Activated naive CD8-positive, alpha-beta T cell treated with anti-CD3 and anti-CD28 coated beads for 36 hours (primary cell): Measurements from ENCODE around the gene SLC39A11. TPM values are rescaled to one million over a fixed set of nuclear protein-coding genes. Genes with fewer than 3 reads are reported as not detected.
A peak's percentile ranks its signal among the peaks of the same experiment; 100 is the strongest.

Experiments used
- DNase-seq: peaks from one replicate; pipeline ENCODE4 v3.0.0; 2021
- H3K27ac Mint-ChIP-seq: one replicate; pipeline ENCODE4 v1.8.0; 2022; ENCODE audit warnings: mild to moderate bottlenecking, moderate library complexity, mixed read lengths
- H3K27me3 Mint-ChIP-seq: one replicate; pipeline ENCODE4 v1.8.0; 2022; ENCODE audit warnings: mild to moderate bottlenecking, mixed read lengths
- H3K36me3 Mint-ChIP-seq: one replicate; pipeline ENCODE4 v1.8.0; 2021; ENCODE audit warnings: mild to moderate bottlenecking, mixed read lengths
- H3K4me1 Mint-ChIP-seq: one replicate; pipeline ENCODE4 v1.8.0; 2021; ENCODE audit warnings: mixed read lengths
- H3K4me3 Mint-ChIP-seq: one replicate; pipeline ENCODE4 v1.8.0; 2022; ENCODE audit warnings: mild to moderate bottlenecking, moderate library complexity, mixed read lengths
- H3K9me3 Mint-ChIP-seq: one replicate; pipeline ENCODE4 v1.8.0; 2022; ENCODE audit warnings: mixed read lengths
- total RNA-seq, 2 experiments: library from RNA; stranded (reverse); gene quantifications; one replicate each; pipeline ENCODE4 v1.2.3, GENCODE V29; 2021

Gene SLC39A11
- total RNA-seq, 2 experiments from 2014 or later: 15.3 to 15.4 TPM

DNA sequence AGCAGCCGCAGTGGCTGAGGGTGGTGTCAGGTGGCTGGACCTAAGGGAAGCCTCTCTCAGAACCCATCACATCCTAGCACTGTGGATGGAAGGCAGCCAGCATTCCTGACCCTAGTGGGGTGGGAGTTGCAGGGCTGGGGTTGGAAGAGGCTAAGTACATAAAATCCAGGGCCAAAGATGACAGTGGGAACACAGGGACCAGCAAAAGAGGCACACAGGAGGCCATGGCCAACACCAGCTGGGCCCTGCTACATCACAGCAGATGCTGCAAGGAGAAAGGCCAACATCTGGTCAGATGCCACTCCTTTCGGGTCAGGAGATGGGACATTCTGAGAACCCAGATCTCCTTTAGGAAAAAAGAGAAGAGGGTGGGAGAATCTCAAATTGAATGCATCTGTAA is 415.4 kb downstream of the SLC39A11 start:
- no peak overlapping the region for H3K27ac Mint-ChIP-seq

GRCh38 chr17:72672729-72673128 is 419.8 kb downstream of the SLC39A11 start:
- no peaks in the 10 kb centered on the region for H3K4me1 Mint-ChIP-seq
- peaks cover 10% of the 10 kb centered on the region for H3K36me3 Mint-ChIP-seq
- H3K9me3 Mint-ChIP-seq: peaks cover 4% of the 10 kb centered on the region
- H3K4me3 Mint-ChIP-seq: no peak overlapping the region
- no peaks in the 10 kb centered on the region for H3K27me3 Mint-ChIP-seq
- H3K27ac Mint-ChIP-seq: no peak overlapping the region
- DNase-seq: no peak

More for the DNA sequence above, 415.4 kb downstream of the SLC39A11 start:
- H3K27me3 Mint-ChIP-seq: no peaks in the 10 kb centered on the region
- H3K36me3 Mint-ChIP-seq: peaks cover 17% of the 10 kb centered on the region
- H3K4me1 Mint-ChIP-seq: no peaks in the 10 kb centered on the region
- H3K4me3 Mint-ChIP-seq: no peak overlapping the region
- no peak for DNase-seq
- H3K9me3 Mint-ChIP-seq: no peaks in the 10 kb centered on the region

GRCh38 chr17:72671016-72671415 is 421.5 kb downstream of the SLC39A11 start:
- Mint-ChIP-seq H3K4me3 (no peak overlapping the region), H3K27me3 (no peaks in the 10 kb centered on the region), H3K36me3 (peaks cover 10% of the 10 kb centered on the region), H3K4me1 (no peaks in the 10 kb centered on the region), H3K27ac (no peak overlapping the region), H3K9me3 (peaks cover 4% of the 10 kb centered on the region)
- no peak for DNase-seq

DNA sequence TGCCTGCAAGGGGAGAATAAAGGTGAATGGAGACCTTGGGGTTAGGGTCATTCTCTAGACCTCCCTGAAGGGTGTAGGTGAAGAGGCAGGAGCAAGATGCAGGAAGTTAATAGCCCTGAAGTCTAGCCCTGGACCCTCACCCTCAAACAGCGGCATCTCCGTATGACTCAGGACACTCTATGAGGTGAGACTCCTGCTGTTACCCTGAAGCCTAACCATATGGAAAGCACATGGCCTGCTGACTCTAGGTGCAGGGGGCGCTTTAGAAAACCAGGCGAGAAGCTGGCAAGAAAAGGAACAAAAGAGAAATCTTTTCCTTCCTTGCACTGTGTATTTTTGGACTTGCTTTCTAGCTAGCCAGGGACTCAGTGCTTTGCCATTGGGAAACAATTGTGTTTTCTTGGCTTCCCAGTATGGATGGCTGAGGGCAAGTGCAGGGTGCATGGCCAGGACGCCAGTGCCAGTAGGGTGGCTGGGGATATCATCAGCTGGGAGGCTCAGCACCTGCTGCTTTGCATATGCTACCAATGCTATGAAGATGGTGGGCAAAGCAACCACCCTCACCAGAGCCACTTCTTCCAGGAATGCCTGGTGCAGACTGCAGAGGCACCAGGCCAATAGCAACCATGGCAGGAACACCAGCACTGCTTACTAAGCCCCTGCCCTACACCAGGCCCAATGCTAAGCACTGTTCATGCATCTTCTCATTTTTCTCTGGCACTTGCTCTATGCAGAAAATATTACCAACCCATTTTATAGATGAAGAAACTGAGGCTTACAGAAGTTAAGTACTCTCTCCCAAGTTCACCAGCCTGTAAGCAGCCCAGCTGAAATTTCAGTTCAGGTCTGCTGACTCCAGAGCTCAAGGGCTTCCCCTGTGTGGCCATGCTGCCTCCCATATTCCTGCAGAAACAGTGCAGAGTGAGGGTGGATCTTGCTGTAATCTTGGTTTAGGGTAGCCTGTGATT is 425.1 kb downstream of the SLC39A11 start:
- no peak for DNase-seq
- no peak overlapping the region for H3K27ac Mint-ChIP-seq
- peaks cover 5% of the 10 kb centered on the region for H3K36me3 Mint-ChIP-seq
- no peaks in the 10 kb centered on the region for H3K4me1 Mint-ChIP-seq
- H3K27me3 Mint-ChIP-seq: no peaks in the 10 kb centered on the region
- H3K9me3 Mint-ChIP-seq: peaks cover 4% of the 10 kb centered on the region
- H3K4me3 Mint-ChIP-seq: no peak overlapping the region

GRCh38 chr17:72665852-72666851 is 426.3 kb downstream of the SLC39A11 start:
- Mint-ChIP-seq H3K36me3 (peaks cover 6% of the 10 kb centered on the region), H3K9me3 (peaks cover 4% of the 10 kb centered on the region)

DNA sequence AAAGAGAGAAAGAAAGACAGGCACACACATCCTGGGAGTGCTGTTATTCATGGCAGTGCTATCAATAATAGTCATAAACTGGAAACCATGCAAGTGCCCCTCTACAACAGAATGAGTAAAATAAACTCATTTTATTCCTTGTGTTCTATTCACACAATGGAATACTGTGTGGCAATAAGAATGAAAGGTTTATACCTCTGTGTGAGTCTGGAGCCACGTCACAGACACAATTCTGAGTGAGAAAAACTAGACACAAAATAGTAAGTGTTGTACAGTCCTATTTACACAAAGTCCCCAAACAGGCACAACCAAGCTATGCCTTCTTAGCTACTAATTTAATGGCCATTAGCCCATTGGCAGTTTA is 429.7 kb downstream of the SLC39A11 start:
- no peaks in the 10 kb centered on the region for H3K4me1 Mint-ChIP-seq
- peaks cover 3% of the 10 kb centered on the region for H3K36me3 Mint-ChIP-seq
- H3K27ac Mint-ChIP-seq: no peak overlapping the region
- no peak overlapping the region for H3K4me3 Mint-ChIP-seq
- DNase-seq: no peak
- no peaks in the 10 kb centered on the region for H3K27me3 Mint-ChIP-seq
- H3K9me3 Mint-ChIP-seq: no peaks in the 10 kb centered on the region

More at GRCh38 chr17:72665852-72666851, 426.3 kb downstream of the SLC39A11 start:
- Mint-ChIP-seq H3K4me3 (no peak overlapping the region), H3K27me3 (no peaks in the 10 kb centered on the region), H3K4me1 (no peaks in the 10 kb centered on the region), H3K27ac (no peak overlapping the region)
- no peak for DNase-seq

DNA sequence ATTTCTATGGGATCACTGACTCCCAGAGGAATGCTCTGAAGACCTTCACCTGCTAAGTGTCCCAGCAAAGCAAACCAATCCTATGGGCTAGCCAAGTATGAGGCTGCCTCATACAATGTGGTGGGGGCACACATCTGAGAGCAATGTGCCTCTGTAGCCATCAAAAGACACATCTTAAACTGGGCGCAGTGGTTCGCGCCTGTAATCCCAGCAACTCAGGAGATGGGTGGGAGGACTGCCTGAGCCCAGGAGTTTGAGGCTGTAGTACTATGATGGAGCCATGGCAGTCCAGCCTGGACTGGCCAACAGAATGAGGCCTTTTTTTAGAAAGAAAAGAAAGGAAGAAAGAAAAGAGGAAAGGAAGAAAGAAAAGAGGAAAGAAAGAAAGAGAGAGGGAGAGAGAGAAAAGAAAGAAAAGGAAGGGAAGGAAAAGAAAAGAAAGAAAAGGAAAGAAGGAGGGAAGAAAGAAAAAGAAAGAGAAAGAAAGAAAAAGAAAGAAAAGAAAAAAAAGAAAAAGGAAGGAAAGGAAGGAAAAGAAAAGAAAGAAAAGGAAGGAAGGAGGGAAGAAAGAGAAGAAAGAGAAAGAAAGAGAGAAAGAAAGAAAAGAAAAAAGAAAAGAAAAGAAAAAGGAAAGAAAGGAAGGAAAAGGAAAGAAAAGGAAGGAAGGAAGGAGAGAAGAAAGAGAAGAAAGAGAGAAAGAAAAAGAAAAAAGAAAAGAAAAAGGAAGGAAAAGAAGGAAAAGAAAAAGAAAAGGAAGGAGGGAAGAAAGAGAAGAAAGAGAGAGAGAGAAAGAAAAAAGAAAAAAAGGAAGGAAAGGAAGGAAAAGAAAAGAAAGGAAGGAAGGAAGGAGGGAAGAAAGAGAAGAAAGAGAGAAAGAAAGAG is 430.3 kb downstream of the SLC39A11 start:
- H3K27me3 Mint-ChIP-seq: no peaks in the 10 kb centered on the region
- no peak overlapping the region for H3K27ac Mint-ChIP-seq
- H3K36me3 Mint-ChIP-seq: peaks cover 3% of the 10 kb centered on the region

DNA sequence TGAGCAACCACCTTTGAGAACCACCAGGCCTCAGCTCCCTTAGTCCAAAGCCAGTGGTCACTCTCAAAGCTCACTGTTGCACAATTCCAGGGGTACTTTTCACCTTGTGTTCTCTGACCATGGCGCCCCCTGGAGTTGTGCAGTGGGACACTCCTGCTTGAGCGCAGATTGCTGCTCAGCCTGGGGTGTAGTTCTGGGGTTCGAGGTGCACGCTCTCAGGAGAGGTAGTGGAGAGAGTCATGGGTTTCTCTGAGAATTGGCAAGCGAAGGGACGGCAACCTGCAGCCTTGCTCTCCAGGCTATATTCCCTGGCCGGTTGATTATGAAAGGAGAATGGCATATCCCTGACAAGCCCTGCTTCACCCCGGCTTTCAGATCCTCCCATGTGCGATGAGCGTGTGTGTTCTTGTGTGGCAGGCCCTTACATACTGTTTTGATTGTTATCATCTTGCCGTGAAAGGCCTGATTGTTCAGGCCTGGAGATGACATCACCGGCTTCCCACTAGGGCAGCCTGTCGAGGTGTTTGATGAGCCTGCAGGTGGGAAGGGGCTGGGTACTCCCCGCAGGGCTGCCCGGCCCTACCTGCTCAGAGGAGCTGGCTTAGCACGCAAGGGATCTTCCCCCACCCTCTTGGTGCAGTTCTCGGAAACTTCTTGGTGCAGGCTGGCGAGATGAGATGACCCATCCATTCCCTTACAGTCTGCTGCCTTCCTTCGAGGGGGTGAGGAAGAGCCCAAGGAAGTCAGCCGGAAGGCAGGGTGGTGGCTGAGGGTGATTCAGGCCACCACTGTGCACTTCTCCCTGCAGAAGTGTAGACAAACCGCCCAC is 431.2 kb downstream of the SLC39A11 start:
- no peak overlapping the region for H3K4me3 Mint-ChIP-seq
- no peaks in the 10 kb centered on the region for H3K9me3 Mint-ChIP-seq
- no peak for DNase-seq
- H3K27ac Mint-ChIP-seq: no peak overlapping the region
- H3K27me3 Mint-ChIP-seq: no peaks in the 10 kb centered on the region
- peaks cover 3% of the 10 kb centered on the region for H3K36me3 Mint-ChIP-seq
- H3K4me1 Mint-ChIP-seq: no peaks in the 10 kb centered on the region

More for the DNA sequence above, 430.3 kb downstream of the SLC39A11 start:
- Mint-ChIP-seq H3K9me3 (no peaks in the 10 kb centered on the region), H3K4me1 (no peaks in the 10 kb centered on the region), H3K4me3 (no peak overlapping the region)
- DNase-seq: no peak

GRCh38 chr17:72660274-72661115 is 432.0 kb downstream of the SLC39A11 start:
- Mint-ChIP-seq H3K27ac (no peak overlapping the region), H3K27me3 (no peaks in the 10 kb centered on the region), H3K4me3 (no peak overlapping the region), H3K9me3 (no peaks in the 10 kb centered on the region), H3K4me1 (no peaks in the 10 kb centered on the region), H3K36me3 (peaks cover 3% of the 10 kb centered on the region)
- no peak for DNase-seq

- H3K27me3 Mint-ChIP-seq: no peaks in the 10 kb centered on the region
- H3K36me3 Mint-ChIP-seq: peaks cover 3% of the 10 kb centered on the region
- H3K4me3 Mint-ChIP-seq: no peak overlapping the region
- H3K4me1 Mint-ChIP-seq: no peaks in the 10 kb centered on the region
- DNase-seq: no peak
- H3K9me3 Mint-ChIP-seq: no peaks in the 10 kb centered on the region
- no peak overlapping the region for H3K27ac Mint-ChIP-seq
Observed at GRCh38 chr17:72659811-72660210, 432.7 kb downstream of the SLC39A11 start.

DNA sequence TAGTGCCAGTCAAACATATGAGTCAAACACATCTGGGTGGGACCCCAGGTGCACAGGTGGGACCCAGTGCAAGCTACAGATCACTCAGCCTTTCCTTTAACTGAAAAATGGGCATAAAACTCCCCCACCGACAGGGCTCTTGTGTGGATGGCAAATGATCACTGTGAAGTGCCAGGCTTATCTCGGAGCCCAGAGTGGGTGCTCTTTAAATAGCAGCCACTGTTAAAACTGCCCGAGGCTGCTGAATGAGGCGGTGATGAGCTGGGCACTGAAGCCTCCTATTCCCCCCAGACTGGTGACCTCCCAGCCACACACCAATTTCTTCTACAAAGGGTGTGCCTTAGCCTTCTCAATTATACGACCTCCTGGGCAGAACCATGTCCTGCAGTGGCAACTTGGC is 433.8 kb downstream of the SLC39A11 start:
- H3K4me3 Mint-ChIP-seq: no peak overlapping the region
- peaks cover 3% of the 10 kb centered on the region for H3K36me3 Mint-ChIP-seq
- no peaks in the 10 kb centered on the region for H3K4me1 Mint-ChIP-seq
- H3K27ac Mint-ChIP-seq: no peak overlapping the region
- H3K27me3 Mint-ChIP-seq: no peaks in the 10 kb centered on the region
- H3K9me3 Mint-ChIP-seq: no peaks in the 10 kb centered on the region
- no peak for DNase-seq

DNA sequence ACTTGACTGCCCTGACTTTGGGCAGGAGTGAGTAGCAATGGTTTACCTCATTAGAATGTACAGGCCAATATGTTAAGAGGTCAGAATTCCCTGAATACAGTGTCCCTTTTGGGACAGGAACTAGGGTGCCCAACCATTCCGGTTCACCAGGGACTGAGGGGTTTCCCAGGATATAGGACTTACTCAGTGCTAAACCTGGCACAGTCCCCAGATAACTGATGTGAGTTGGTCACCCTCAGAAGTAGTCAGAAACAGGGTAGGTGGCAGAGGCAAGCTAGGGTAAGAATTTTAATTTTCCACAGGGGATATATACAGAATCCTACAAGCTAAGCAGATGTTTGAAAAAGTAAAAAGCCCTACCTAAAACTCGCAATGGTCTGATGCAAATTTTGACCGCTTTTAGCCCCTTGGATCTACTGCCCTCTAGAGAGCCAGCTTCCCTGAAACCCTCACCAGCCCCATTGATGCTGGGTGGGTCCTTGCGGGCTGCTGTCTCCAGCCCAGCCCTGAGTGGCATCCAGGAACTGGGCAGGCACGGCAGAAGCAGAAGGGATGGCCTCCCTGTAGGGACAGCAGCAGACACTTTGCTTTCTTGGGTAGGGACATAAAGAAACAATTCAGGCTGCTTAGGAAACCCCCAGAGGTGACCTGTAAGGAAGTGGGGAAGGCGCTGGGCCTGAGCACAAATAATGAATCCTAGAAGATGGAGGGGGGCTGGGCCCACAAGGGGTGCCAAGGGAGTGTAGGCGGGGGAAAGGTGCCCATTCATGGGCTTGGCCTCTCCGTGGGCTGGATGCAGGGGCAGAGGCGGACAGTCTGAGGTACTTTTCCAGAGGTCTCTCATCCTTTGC is 434.8 kb downstream of the SLC39A11 start:
- H3K36me3 Mint-ChIP-seq: peaks cover 3% of the 10 kb centered on the region
- no peak for DNase-seq
- H3K27ac Mint-ChIP-seq: peak overlapping the region; percentile 28
- H3K4me3 Mint-ChIP-seq: no peak overlapping the region
- no peaks in the 10 kb centered on the region for H3K4me1 Mint-ChIP-seq
- H3K27me3 Mint-ChIP-seq: no peaks in the 10 kb centered on the region
- no peaks in the 10 kb centered on the region for H3K9me3 Mint-ChIP-seq
